ENCODE measurements around the gene ELOVL6. TPM values are rescaled to one million over a fixed set of nuclear protein-coding genes. Genes with fewer than 3 reads are reported as not detected.

ELOVL6 gene
- total RNA-seq, 1 donor from 2014 or later, result 11.0 TPM

GRCh38 chr4:110134269-110134869 lies 64.0 kb downstream of the ELOVL6 start:
- Mint-ChIP-seq H3K27me3 (ENCODE audit: low read depth) (no peaks in the 10 kb centered on the region), H3K36me3 (ENCODE audit: low read depth) (peaks cover 5% of the 10 kb centered on the region), H3K27ac (ENCODE audit: unreplicated experiment) (no peak overlapping the region), H3K4me3 (ENCODE audit: unreplicated experiment) (no peak overlapping the region), H3K9me3 (ENCODE audit: low read depth) (no peaks in the 10 kb centered on the region), H3K4me1 (ENCODE audit: low read depth) (peaks cover 5% of the 10 kb centered on the region)
- DNase-seq (ENCODE audit: low spot score), result no peak
- no peak for TF ChIP-seq CTCF (IDR thresholded peaks at IDR 0.05)

GRCh38 chr4:110132816-110133719 lies 65.3 kb downstream of the ELOVL6 start:
- Mint-ChIP-seq H3K4me1 (ENCODE audit: low read depth) (peaks cover 3% of the 10 kb centered on the region), H3K27me3 (ENCODE audit: low read depth) (no peaks in the 10 kb centered on the region), H3K36me3 (ENCODE audit: low read depth) (peaks cover 5% of the 10 kb centered on the region), H3K9me3 (ENCODE audit: low read depth) (no peaks in the 10 kb centered on the region), H3K4me3 (ENCODE audit: unreplicated experiment) (no peak overlapping the region), H3K27ac (ENCODE audit: unreplicated experiment) (no peak overlapping the region)
- DNase-seq (ENCODE audit: low spot score), result no peak
- TF ChIP-seq CTCF (IDR thresholded peaks at IDR 0.05), result no peak

GRCh38 chr4:110131916-110132315 lies 66.5 kb downstream of the ELOVL6 start:
- Mint-ChIP-seq H3K4me3 (ENCODE audit: unreplicated experiment) (no peak overlapping the region), H3K27ac (ENCODE audit: unreplicated experiment) (no peak overlapping the region), H3K4me1 (ENCODE audit: low read depth) (peaks cover 3% of the 10 kb centered on the region), H3K27me3 (ENCODE audit: low read depth) (no peaks in the 10 kb centered on the region), H3K9me3 (ENCODE audit: low read depth) (no peaks in the 10 kb centered on the region), H3K36me3 (ENCODE audit: low read depth) (peaks cover 5% of the 10 kb centered on the region)
- no peak for TF ChIP-seq CTCF (IDR thresholded peaks at IDR 0.05)
- DNase-seq (ENCODE audit: low spot score), result no peak

- Mint-ChIP-seq H3K9me3 (ENCODE audit: low read depth) (no peaks in the 10 kb centered on the region), H3K27ac (ENCODE audit: unreplicated experiment) (no peak overlapping the region), H3K4me1 (ENCODE audit: low read depth) (no peaks in the 10 kb centered on the region), H3K36me3 (ENCODE audit: low read depth) (peaks cover 5% of the 10 kb centered on the region), H3K4me3 (ENCODE audit: unreplicated experiment) (no peak overlapping the region), H3K27me3 (ENCODE audit: low read depth) (no peaks in the 10 kb centered on the region)
- DNase-seq (ENCODE audit: low spot score), result no peak
- no peak for TF ChIP-seq CTCF (IDR thresholded peaks at IDR 0.05)
Observed at GRCh38 chr4:110130576-110131358, 67.6 kb downstream of the ELOVL6 start.

- Mint-ChIP-seq H3K27ac (ENCODE audit: unreplicated experiment) (no peak overlapping the region), H3K4me3 (ENCODE audit: unreplicated experiment) (no peak overlapping the region), H3K4me1 (ENCODE audit: low read depth) (no peaks in the 10 kb centered on the region), H3K27me3 (ENCODE audit: low read depth) (no peaks in the 10 kb centered on the region), H3K36me3 (ENCODE audit: low read depth) (peaks cover 5% of the 10 kb centered on the region), H3K9me3 (ENCODE audit: low read depth) (no peaks in the 10 kb centered on the region)
- TF ChIP-seq CTCF (IDR thresholded peaks at IDR 0.05), result no peak
- DNase-seq (ENCODE audit: low spot score), result no peak
Observed at GRCh38 chr4:110129544-110129943, 68.9 kb downstream of the ELOVL6 start.

Data from chondrocyte (in vitro differentiated cells).